Measurements from ENCODE around the gene ADRB2.
A peak's percentile ranks its signal among the peaks of the same experiment; 100 is the strongest.

Gene ADRB2

DNA sequence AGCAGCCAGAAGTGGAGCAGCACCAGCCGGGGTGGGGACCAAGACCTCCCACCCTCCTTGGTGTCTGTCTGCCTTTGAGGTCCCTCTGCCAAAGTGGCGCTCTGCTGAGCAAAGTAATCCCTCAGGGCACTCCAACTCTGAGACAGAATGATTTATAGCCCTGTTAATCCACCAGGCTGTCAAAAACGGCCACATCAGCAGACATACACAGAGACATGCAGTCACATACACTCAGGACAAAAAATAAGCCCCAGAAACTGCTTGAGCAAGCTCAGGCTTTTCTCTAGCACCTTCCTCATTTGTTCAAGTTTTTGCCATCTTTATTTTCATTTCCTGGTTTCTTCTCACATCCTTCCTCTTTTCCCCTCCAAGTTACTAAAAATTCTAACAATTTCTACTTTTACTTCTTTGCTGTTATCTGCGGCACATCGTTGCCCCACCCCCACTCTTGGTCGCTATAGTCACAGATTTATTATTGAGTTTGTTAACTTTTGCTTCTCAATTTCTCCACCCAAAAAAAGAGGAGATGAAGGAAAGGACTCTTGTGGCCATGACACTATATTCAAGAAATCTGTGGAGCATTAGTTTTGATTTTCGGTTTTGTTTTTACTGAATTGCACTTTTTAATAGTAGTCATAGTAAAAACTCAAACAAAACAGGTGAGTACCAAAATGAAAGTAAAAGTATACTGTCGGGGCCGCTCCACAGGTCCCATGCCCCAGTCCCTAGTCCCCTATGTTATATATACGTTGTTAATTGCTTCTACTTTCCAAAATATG lies 17.4 kb upstream of the ADRB2 start:
- H3K27ac ChIP-seq, result no peak overlapping the region
- peak overlapping the region; percentile 59 for H3K4me2 ChIP-seq (ENCODE audit: low read length)
- no peak for TF ChIP-seq CTCF (IDR thresholded peaks at IDR 0.05)
- H3K79me2 ChIP-seq, result no peaks in the 10 kb centered on the region
- H3K9ac ChIP-seq, result no peak overlapping the region
- no peaks in the 10 kb centered on the region for H3K36me3 ChIP-seq (ENCODE audit: control insufficient read depth, insufficient read depth, low read length)
- peaks cover 12% of the 10 kb centered on the region for H3K4me1 ChIP-seq
- H3K27me3 ChIP-seq (ENCODE audit: control insufficient read depth, insufficient read depth, low read length), result no peaks in the 10 kb centered on the region
- no peaks in the 10 kb centered on the region for H3K9me3 ChIP-seq (ENCODE audit: control insufficient read depth, low read length)
- no peak overlapping the region for H3K4me3 ChIP-seq (ENCODE audit: low read depth, low read length)
- peak overlapping the region; percentile 57 for H2AFZ ChIP-seq

DNA sequence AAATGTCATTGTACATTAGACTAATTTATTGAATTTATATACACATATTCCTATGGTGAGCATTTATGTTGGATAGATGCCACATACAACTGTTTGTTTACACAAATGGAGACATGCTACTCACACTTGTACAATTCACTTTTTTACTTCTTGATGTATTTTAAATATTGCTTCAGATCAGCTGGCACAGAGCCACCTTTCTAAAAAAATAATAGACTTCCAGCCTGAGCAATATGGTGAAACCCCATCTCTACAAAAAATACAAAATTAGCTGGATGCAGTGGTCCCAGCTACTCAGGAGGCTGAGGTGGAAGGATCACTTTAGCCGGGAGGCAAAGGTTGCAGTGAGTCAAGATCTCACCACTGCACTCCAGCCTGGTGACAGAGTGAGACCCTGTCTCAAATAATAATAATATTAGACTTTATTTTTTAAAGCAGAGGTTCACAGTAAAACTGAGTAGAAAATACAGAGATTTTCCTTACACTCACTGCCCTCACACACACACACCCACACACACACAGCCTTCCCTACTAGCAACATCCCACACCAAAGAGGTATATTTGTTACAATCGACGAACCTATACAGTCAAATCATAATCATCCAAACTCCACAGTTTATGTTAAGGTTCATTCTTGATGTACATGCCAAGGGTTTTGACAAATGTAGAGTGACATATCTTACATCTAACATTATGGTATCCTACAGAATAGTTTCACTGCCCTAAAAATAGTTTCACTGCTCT lies 16.5 kb upstream of the ADRB2 start:
- H3K27ac ChIP-seq, result no peak overlapping the region

GRCh38 chr5:148810823-148811222 lies 15.6 kb upstream of the ADRB2 start:
- Histone ChIP-seq H3K9ac (no peak overlapping the region), H3K79me2 (no peaks in the 10 kb centered on the region), H3K4me1 (peaks cover 12% of the 10 kb centered on the region), H3K27ac (no peak overlapping the region), H3K27me3 (ENCODE audit: control insufficient read depth, insufficient read depth, low read length) (no peaks in the 10 kb centered on the region), H3K9me3 (ENCODE audit: control insufficient read depth, low read length) (no peaks in the 10 kb centered on the region), H2AFZ (no peak overlapping the region), H3K4me3 (ENCODE audit: low read depth, low read length) (no peak overlapping the region), H3K4me2 (ENCODE audit: low read length) (no peak overlapping the region), H3K36me3 (ENCODE audit: control insufficient read depth, insufficient read depth, low read length) (no peaks in the 10 kb centered on the region)
- TF ChIP-seq CTCF (IDR thresholded peaks at IDR 0.05), result no peak

More for the DNA sequence above, 16.5 kb upstream of the ADRB2 start:
- Histone ChIP-seq H2AFZ (no peak overlapping the region), H3K4me1 (peaks cover 12% of the 10 kb centered on the region), H3K27me3 (ENCODE audit: control insufficient read depth, insufficient read depth, low read length) (no peaks in the 10 kb centered on the region), H3K79me2 (no peaks in the 10 kb centered on the region), H3K36me3 (ENCODE audit: control insufficient read depth, insufficient read depth, low read length) (no peaks in the 10 kb centered on the region), H3K9ac (no peak overlapping the region), H3K9me3 (ENCODE audit: control insufficient read depth, low read length) (no peaks in the 10 kb centered on the region), H3K4me3 (ENCODE audit: low read depth, low read length) (no peak overlapping the region), H3K4me2 (ENCODE audit: low read length) (peak overlapping the region; percentile 59)
- TF ChIP-seq CTCF (IDR thresholded peaks at IDR 0.05), result no peak

DNA sequence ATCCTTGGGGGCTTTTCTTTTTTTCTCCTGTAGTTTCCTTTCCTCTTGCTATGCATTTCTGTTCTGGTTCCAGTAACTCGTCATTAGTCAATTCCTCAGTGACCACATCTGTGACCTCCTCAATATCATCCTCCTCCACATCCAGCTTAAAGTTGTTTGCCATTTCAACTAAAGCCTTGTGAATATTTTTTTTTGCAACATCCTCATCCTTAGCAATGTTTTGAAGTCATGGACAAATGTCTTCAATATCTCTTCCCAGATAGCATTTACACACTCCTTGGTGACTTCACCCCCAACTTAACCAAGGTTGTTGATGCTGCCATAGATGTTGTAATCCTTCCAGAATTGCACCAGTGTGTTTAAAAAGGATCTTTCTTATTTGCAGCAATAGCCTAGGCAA lies 14.7 kb upstream of the ADRB2 start:
- no peak for TF ChIP-seq CTCF (IDR thresholded peaks at IDR 0.05)
- no peaks in the 10 kb centered on the region for H3K36me3 ChIP-seq (ENCODE audit: control insufficient read depth, insufficient read depth, low read length)
- no peak overlapping the region for H2AFZ ChIP-seq
- peaks cover 12% of the 10 kb centered on the region for H3K4me1 ChIP-seq
- H3K9ac ChIP-seq, result no peak overlapping the region
- H3K27ac ChIP-seq, result no peak overlapping the region
- no peaks in the 10 kb centered on the region for H3K79me2 ChIP-seq
- H3K9me3 ChIP-seq (ENCODE audit: control insufficient read depth, low read length), result no peaks in the 10 kb centered on the region
- H3K4me2 ChIP-seq (ENCODE audit: low read length), result no peak overlapping the region
- no peaks in the 10 kb centered on the region for H3K27me3 ChIP-seq (ENCODE audit: control insufficient read depth, insufficient read depth, low read length)
- H3K4me3 ChIP-seq (ENCODE audit: low read depth, low read length), result no peak overlapping the region

Data from parathyroid adenoma (tissue), 2 donors.